ENCODE results near the gene MAP4K4. TPM values are rescaled to one million over a fixed set of nuclear protein-coding genes. Genes with fewer than 3 reads are reported as not detected.

MAP4K4 gene
- total RNA-seq, 1 donor from 2014 or later, result 232 TPM

DNA sequence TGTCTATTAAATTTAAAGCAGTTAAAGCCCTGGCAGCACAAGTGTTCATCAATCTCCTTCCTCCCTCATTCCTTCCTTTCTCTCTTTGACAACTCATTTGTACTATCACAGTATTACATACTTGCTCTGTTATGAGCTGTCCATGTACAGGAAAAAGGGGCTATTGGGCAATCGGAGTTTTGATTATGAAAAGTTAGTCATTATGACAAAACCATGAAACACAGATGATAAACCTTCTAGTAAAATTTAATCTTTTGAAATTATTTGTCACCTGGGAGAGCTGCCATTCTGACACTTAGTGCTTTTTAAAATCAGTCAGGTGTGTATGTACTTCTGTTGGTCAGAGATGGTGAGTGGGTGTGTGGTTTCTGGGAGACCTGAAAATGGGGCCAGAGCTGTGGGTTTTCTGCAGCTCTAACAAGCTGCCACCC is 39.4 kb downstream of the MAP4K4 start:
- H3K36me3 Mint-ChIP-seq (ENCODE audit: low read depth), result peaks cover 5% of the 10 kb centered on the region
- peaks cover 92% of the 10 kb centered on the region for H3K4me1 Mint-ChIP-seq
- H3K27ac Mint-ChIP-seq, result peak overlapping the region; percentile 32
- H3K27me3 Mint-ChIP-seq, result no peaks in the 10 kb centered on the region
- ATAC-seq (ENCODE audit: low read depth) (no peak), DNase-seq (no peak)
- CTCF ChIA-PET, result no interaction called here
- TF ChIP-seq CTCF (IDR thresholded peaks at IDR 0.05), result no peak
- H3K9me3 Mint-ChIP-seq, result no peaks in the 10 kb centered on the region
- intact Hi-C loops (cut with micrococcal nuclease), result no loop called here
- H3K4me3 Mint-ChIP-seq, result peak overlapping the region; percentile 28
- POLR2A ChIA-PET, result interaction anchor here (0.6 to 1.9 kb wide), 4 partner anchors 20 to 104 kb away, joined by 4 to 9 read pairs (median 4); partner anchors contain the start of gene MAP4K4

- Mint-ChIP-seq H3K27me3 (no peaks in the 10 kb centered on the region), H3K27ac (no peak overlapping the region), H3K9me3 (no peaks in the 10 kb centered on the region), H3K4me1 (peaks cover 92% of the 10 kb centered on the region), H3K36me3 (ENCODE audit: low read depth) (peaks cover 5% of the 10 kb centered on the region), H3K4me3 (no peak overlapping the region)
- DNase-seq (no peak), ATAC-seq (ENCODE audit: low read depth) (no peak)
- intact Hi-C loops (cut with micrococcal nuclease), result loop anchor here (2.0 kb wide), 1 partner anchor 17 kb away; no protein-coding TSS in a partner anchor
- no peak for TF ChIP-seq CTCF (IDR thresholded peaks at IDR 0.05)
- ChIA-PET CTCF (no interaction called here), POLR2A (interaction anchor here (0.8 to 1.9 kb wide), 3 partner anchors 21 to 42 kb away, joined by 4 to 9 read pairs (median 4); partner anchors contain the start of gene MAP4K4)
These were observed 40.2 kb downstream of the MAP4K4 start for GRCh38 chr2:101737478-101738255.

DNA sequence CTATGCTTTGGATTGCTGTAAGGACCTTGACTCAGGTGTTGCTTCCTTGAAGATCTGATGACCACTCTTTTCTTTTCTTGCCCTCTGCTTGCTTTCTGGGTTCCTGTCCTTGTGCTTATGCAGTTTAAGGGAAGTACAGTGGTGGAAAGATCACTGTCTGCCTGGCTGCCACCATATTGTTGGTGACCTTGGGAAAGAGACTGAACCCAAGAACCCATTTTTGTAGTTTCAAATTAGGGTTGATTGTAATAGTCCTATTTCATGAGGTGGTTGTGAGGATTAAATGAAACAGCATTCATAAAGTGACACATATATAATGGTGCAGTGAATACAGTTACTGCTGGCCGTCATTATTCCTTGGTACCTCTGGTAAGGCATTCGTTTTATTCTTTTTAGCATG is 41.1 kb downstream of the MAP4K4 start:
- Mint-ChIP-seq H3K4me3 (no peak overlapping the region), H3K27me3 (no peaks in the 10 kb centered on the region), H3K27ac (peak overlapping the region; percentile 46), H3K4me1 (peaks cover 92% of the 10 kb centered on the region), H3K9me3 (no peaks in the 10 kb centered on the region), H3K36me3 (ENCODE audit: low read depth) (peaks cover 7% of the 10 kb centered on the region)
- intact Hi-C loops (cut with micrococcal nuclease), result loop anchor here (2.0 kb wide), 1 partner anchor 16 kb away; no protein-coding TSS in a partner anchor
- POLR2A ChIA-PET, result no interaction called here
- ATAC-seq (ENCODE audit: low read depth), result no peak
- DNase-seq, result no peak
- TF ChIP-seq CTCF (IDR thresholded peaks at IDR 0.05), result no peak
- CTCF ChIA-PET, result no interaction called here

GRCh38 chr2:101740555-101740964 is 43.1 kb downstream of the MAP4K4 start:
- POLR2A ChIA-PET, result interaction anchor here (0.6 to 0.7 kb wide), 2 partner anchors 22 to 98 kb away, joined by 5 read pairs; no protein-coding TSS in a partner anchor
- Mint-ChIP-seq H3K4me3 (no peak overlapping the region), H3K9me3 (no peaks in the 10 kb centered on the region), H3K27me3 (no peaks in the 10 kb centered on the region), H3K4me1 (peaks cover 92% of the 10 kb centered on the region), H3K36me3 (ENCODE audit: low read depth) (peaks cover 14% of the 10 kb centered on the region), H3K27ac (peak overlapping the region; percentile 53)
- intact Hi-C loops (cut with micrococcal nuclease), result no loop called here
- TF ChIP-seq CTCF (IDR thresholded peaks at IDR 0.05), result no peak
- CTCF ChIA-PET, result interaction anchor here (0.7 kb wide), 1 partner anchor 322 kb away, joined by 3 read pairs; no protein-coding TSS in a partner anchor
- DNase-seq (no peak), ATAC-seq (ENCODE audit: low read depth) (no peak)
